MM.1S (cell line): ENCODE measurements around the gene DNTTIP2.
"Not testable (repeated sequence)": the region's sequence is repeated elsewhere in the genome, so short reads cannot be mapped to it uniquely, and the experiment has no call there.

Source experiments
- CTCF ChIP-seq: fragments of 300-600 bp; sonication (generic); IDR thresholded peaks from 2 replicates; pipeline ENCODE4 v1.5.1; 2016; ENCODE audit warnings: antibody characterized with exemption, low read length, mixed read lengths
- EZH2 ChIP-seq: fragments of 300-600 bp; sonication (generic); optimal IDR thresholded peaks from 2 replicates; pipeline ENCODE3; 2017; ENCODE audit warnings: low read depth, mild to moderate bottlenecking, antibody characterized with exemption, low read length, mixed read lengths
- EZH2phosphoT487 ChIP-seq: fragments of 300-600 bp; sonication (generic); IDR thresholded peaks from 2 replicates; pipeline ENCODE4 v1.6.1; 2018; ENCODE audit warnings: antibody characterized with exemption, low read length

- TF ChIP-seq CTCF, EZH2, EZH2phosphoT487: not testable (repeated sequence)
Measured at GRCh38 chr1:93850687-93851326, 28.2 kb downstream of the DNTTIP2 start.
